Stimulated activated CD8-positive, alpha-beta memory T cell treated with anti-CD3 and anti-CD28 coated beads, Interleukin-12 subunit alpha, Interleukin-12 subunit beta, amount 100 ng/mL, for 24 hours (primary cell): ENCODE measurements around the gene LTB.

Experiments
- DNase-seq: peaks from one replicate; pipeline ENCODE4 v3.0.0-alpha.2; 2020; ENCODE audit errors: extremely low read depth

LTB gene

GRCh38 chr6:31531162-31531561, 51.1 kb downstream of the LTB start:
- no peak for DNase-seq

- DNase-seq: no peak
Measured at GRCh38 chr6:31530659-31531058, 51.6 kb downstream of the LTB start.
